ENCODE measurements around the gene DNAJB8.
A peak's percentile ranks its signal among the peaks of the same experiment; 100 is the strongest.

DNAJB8 gene

DNA sequence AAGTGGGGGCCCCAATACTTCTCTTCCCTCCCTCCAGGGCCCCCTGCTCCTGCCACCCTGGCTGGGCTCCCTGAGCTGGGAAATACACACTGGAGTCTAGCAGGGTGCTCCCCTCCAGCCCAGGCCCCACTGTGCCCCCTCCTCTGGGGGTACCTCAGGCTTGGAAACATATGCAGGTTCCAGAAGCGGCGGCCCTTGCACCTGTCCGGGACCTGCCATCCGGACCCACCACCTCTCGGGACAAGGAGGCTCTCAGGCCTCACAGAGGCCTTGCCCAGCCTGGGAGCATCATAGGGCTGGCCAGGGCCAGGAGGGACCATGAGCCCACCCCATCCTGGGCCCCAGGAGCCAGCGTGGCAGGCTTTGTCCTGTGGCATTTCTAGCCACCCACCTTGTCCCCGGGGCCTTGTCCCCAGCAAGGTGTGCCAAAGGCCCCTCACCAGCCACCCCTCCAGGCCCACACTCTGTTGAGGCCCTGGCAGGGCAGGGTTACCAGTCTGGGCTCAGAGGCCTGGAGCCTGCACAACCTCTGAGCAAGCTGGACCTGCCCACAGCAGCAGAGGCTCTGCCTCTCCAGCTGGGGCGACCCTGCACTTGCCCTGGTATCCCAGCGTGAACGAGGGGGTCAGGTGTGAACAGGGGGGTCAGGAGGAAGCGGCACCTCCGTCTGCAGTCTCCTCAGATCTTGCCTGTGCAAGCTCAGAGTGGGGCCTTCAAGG, 45.8 kb downstream of the DNAJB8 start:
- H3K4me3 ChIP-seq (ENCODE audit: low read depth, low read length) = no peak overlapping the region
- no peak for DNase-seq (ENCODE audit: low read depth)
- TF ChIP-seq, protein P1, sequence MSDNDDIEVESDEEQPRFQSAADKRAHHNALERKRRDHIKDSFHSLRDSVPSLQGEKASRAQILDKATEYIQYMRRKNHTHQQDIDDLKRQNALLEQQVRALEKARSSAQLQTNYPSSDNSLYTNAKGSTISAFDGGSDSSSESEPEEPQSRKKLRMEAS (IDR thresholded peaks at IDR 0.05; ENCODE audit: low read depth, low read length) = no peak
- TF ChIP-seq MYC (IDR thresholded peaks at IDR 0.05; ENCODE audit: low read depth, low read length) (no peak), POLR2A (IDR thresholded peaks at IDR 0.05; ENCODE audit: extremely low read depth, insufficient read length) (no peak)
- TF ChIP-seq, protein P2, sequence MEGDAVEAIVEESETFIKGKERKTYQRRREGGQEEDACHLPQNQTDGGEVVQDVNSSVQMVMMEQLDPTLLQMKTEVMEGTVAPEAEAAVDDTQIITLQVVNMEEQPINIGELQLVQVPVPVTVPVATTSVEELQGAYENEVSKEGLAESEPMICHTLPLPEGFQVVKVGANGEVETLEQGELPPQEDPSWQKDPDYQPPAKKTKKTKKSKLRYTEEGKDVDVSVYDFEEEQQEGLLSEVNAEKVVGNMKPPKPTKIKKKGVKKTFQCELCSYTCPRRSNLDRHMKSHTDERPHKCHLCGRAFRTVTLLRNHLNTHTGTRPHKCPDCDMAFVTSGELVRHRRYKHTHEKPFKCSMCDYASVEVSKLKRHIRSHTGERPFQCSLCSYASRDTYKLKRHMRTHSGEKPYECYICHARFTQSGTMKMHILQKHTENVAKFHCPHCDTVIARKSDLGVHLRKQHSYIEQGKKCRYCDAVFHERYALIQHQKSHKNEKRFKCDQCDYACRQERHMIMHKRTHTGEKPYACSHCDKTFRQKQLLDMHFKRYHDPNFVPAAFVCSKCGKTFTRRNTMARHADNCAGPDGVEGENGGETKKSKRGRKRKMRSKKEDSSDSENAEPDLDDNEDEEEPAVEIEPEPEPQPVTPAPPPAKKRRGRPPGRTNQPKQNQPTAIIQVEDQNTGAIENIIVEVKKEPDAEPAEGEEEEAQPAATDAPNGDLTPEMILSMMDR (IDR thresholded peaks at IDR 0.05; ENCODE audit: low read depth, low read length) = no peak

DNA sequence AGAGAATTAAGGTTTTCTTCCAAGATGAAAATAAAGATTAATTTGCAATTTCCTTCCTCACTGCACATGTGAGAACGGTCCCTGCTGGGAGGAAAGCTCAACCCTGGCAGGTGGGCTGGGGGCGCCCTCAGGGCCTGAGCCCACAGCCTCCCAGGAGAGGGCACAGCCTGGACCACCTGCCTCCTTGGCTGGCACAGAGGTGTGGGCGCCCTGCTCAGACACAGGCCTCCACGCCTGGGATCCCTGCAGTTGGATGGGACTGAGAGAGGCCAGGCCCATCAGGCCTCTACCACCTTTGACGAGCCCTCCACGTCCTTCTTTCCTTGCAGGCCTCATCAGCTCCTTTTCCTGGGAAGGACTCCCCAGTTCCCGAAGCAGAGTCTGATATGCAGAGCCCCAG, 46.4 kb downstream of the DNAJB8 start:
- no peak overlapping the region for H3K4me3 ChIP-seq (ENCODE audit: low read depth, low read length)
- DNase-seq (ENCODE audit: low read depth) = no peak
- TF ChIP-seq, protein P1 (IDR thresholded peaks at IDR 0.05; ENCODE audit: low read depth, low read length) = no peak
- no peak for TF ChIP-seq POLR2A (IDR thresholded peaks at IDR 0.05; ENCODE audit: extremely low read depth, insufficient read length)
- no peak for TF ChIP-seq MYC (IDR thresholded peaks at IDR 0.05; ENCODE audit: low read depth, low read length)
- TF ChIP-seq, protein P2 (IDR thresholded peaks at IDR 0.05; ENCODE audit: low read depth, low read length) = no peak

DNA sequence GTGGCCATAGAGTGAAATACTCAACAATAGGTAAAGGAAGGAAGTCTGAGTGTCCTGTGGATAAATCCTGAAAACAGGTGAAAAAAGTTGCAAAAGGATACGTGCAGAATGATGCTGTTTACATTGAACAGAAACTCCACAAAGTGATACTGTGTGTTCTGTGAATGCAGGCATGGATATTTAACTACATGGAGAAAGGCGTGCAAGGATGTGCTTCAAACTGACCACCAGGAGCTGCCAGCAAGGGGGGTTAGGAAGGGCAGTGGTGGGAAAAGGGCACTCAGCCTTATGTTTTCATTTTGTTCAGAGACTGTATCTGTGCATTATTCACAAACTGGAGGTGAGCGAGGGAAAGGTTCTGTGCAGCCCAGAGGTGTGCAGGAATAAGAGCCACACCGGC, 47.4 kb downstream of the DNAJB8 start:
- H3K4me3 ChIP-seq (ENCODE audit: low read depth, low read length) = no peak overlapping the region
- TF ChIP-seq, protein P2 (IDR thresholded peaks at IDR 0.05; ENCODE audit: low read depth, low read length) = no peak
- TF ChIP-seq POLR2A (IDR thresholded peaks at IDR 0.05; ENCODE audit: extremely low read depth, insufficient read length) = no peak
- TF ChIP-seq, protein P1 (IDR thresholded peaks at IDR 0.05; ENCODE audit: low read depth, low read length) = no peak
- TF ChIP-seq MYC (IDR thresholded peaks at IDR 0.05; ENCODE audit: low read depth, low read length) = no peak
- no peak for DNase-seq (ENCODE audit: low read depth)

DNA sequence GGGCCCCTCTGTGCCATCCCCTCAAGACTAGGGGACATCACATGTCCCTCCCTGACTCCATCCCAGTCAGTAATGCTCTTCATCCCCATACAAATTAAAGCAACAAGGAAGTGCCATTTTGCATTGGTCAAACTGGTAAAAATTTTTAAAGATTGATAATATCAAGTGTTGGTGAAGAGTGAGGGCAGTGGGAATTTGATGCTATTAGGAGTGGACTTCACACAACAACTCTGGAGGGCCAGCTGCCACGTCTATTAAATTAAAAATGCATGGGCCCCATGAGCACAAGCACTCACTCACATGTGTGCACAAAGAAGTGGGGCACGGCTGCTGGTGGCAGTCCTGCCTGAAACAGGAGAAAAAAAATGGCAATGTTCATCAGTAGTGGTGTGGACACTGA, 47.8 kb downstream of the DNAJB8 start:
- H3K4me3 ChIP-seq (ENCODE audit: low read depth, low read length) = no peak overlapping the region
- TF ChIP-seq POLR2A (IDR thresholded peaks at IDR 0.05; ENCODE audit: extremely low read depth, insufficient read length) = no peak
- TF ChIP-seq, protein P2 (IDR thresholded peaks at IDR 0.05; ENCODE audit: low read depth, low read length) = no peak
- no peak for TF ChIP-seq MYC (IDR thresholded peaks at IDR 0.05; ENCODE audit: low read depth, low read length)
- TF ChIP-seq, protein P1 (IDR thresholded peaks at IDR 0.05; ENCODE audit: low read depth, low read length) = no peak
- no peak for DNase-seq (ENCODE audit: low read depth)

DNA sequence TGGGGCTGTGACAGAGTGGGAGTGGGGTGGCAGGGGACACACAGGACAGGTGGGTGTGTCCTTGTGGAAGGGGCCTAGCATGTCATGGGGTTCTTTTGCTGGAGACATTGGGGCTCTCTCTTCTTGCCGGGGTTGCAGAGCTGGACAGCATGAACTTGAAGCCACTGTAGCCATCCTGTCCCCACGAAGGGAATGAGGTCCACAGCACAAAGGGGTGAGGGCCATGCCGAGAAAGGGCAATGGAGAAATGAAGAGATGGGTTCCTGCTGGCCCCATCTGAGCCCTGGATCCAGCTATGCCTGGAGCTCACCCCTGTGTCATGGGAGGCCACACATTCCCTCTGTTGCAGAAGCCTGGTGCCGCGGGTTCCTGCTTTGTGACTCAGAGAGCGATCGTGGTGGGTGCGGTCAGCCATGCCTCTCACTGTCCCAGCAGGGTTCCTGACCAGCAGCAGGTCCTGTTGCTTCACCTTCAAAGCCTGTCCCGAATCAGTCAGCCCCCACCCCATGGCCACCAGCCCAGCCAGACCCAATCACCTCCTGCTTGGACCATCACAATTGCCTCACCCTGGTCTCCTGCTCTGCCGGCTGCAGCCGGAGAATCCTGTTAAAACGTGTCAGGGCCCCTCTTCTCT, 50.0 kb downstream of the DNAJB8 start:
- peak; percentile 99 for DNase-seq (ENCODE audit: low read depth)
- peak; percentile 96 for TF ChIP-seq MYC (IDR thresholded peaks at IDR 0.05; ENCODE audit: low read depth, low read length)
- TF ChIP-seq, protein P1 (IDR thresholded peaks at IDR 0.05; ENCODE audit: low read depth, low read length) = peak; percentile 86
- no peak for TF ChIP-seq POLR2A (IDR thresholded peaks at IDR 0.05; ENCODE audit: extremely low read depth, insufficient read length)
- H3K4me3 ChIP-seq (ENCODE audit: low read depth, low read length) = no peak overlapping the region

Data from NB4 (cell line).